Stimulated activated CD8-positive, alpha-beta memory T cell treated with anti-CD3 and anti-CD28 coated beads, Interleukin-4, amount 100 ng/mL, for 48 hours (primary cell): Measurements from ENCODE around the gene NR2F2.

Experiments
- DNase-seq: peaks from one replicate; pipeline ENCODE4 v3.0.0-alpha.2; 2020

The NR2F2 gene

GRCh38 chr15:96330450-96331143 is at the start of gene NR2F2:
NR2F2 (plus strand) TSS chr15:96330700; CDS start chr15:96332106, 1,406 bp downstream.
- DNase-seq = peak; percentile 58

GRCh38 chr15:96285305-96285704 is 45.2 kb upstream of the NR2F2 start:
- DNase-seq = no peak

GRCh38 chr15:96285729-96286254 is 44.7 kb upstream of the NR2F2 start:
- DNase-seq = no peak

GRCh38 chr15:96290679-96291078 is 39.8 kb upstream of the NR2F2 start:
- no peak for DNase-seq

GRCh38 chr15:96292635-96293034 is 37.9 kb upstream of the NR2F2 start:
- no peak for DNase-seq

GRCh38 chr15:96293441-96293840 is 37.1 kb upstream of the NR2F2 start:
- no peak for DNase-seq

- DNase-seq = no peak
These were observed 35.7 kb upstream of the NR2F2 start for GRCh38 chr15:96294766-96295165.

GRCh38 chr15:96296264-96296663 is 34.2 kb upstream of the NR2F2 start:
- no peak for DNase-seq

GRCh38 chr15:96297783-96298182 is 32.7 kb upstream of the NR2F2 start:
- no peak for DNase-seq

GRCh38 chr15:96298217-96298616 is 32.3 kb upstream of the NR2F2 start:
- DNase-seq = no peak

GRCh38 chr15:96300836-96301235 is 29.7 kb upstream of the NR2F2 start:
- DNase-seq = no peak

- no peak for DNase-seq
These were observed 26.9 kb upstream of the NR2F2 start for GRCh38 chr15:96303503-96304056.

- DNase-seq = no peak
These were observed 25.7 kb upstream of the NR2F2 start for GRCh38 chr15:96304839-96305238.

- DNase-seq = no peak
These were observed 24.2 kb upstream of the NR2F2 start for GRCh38 chr15:96306321-96306720.

- no peak for DNase-seq
These were observed 22.6 kb upstream of the NR2F2 start for GRCh38 chr15:96307856-96308394.

- DNase-seq = no peak
These were observed 21.3 kb upstream of the NR2F2 start for GRCh38 chr15:96309143-96309660.

- no peak for DNase-seq
These were observed 19.1 kb upstream of the NR2F2 start for GRCh38 chr15:96311256-96311955.

GRCh38 chr15:96311956-96312294 is 18.6 kb upstream of the NR2F2 start:
- no peak for DNase-seq

- DNase-seq = no peak
These were observed 17.7 kb upstream of the NR2F2 start for GRCh38 chr15:96312641-96313335.

- DNase-seq = no peak
These were observed 16.0 kb upstream of the NR2F2 start for GRCh38 chr15:96314518-96314917.

GRCh38 chr15:96314963-96315362 is 15.5 kb upstream of the NR2F2 start:
- DNase-seq = no peak

- DNase-seq = no peak
These were observed 13.4 kb upstream of the NR2F2 start for GRCh38 chr15:96316953-96317629.
